Erythroblast (primary cell): ENCODE results near the gene LAMTOR4.

ENCODE experiments used
- GATA1 ChIP-seq: IDR thresholded peaks from 2 replicates; pipeline ENCODE4 v1.6.1; 2011; ENCODE audit warnings: low read depth, mild to moderate bottlenecking, control low read depth, low read length, moderate library complexity
- POLR2A ChIP-seq: IDR thresholded peaks from 2 replicates; pipeline ENCODE4 v1.6.1; 2011; ENCODE audit warnings: mild to moderate bottlenecking, low read length

DNA sequence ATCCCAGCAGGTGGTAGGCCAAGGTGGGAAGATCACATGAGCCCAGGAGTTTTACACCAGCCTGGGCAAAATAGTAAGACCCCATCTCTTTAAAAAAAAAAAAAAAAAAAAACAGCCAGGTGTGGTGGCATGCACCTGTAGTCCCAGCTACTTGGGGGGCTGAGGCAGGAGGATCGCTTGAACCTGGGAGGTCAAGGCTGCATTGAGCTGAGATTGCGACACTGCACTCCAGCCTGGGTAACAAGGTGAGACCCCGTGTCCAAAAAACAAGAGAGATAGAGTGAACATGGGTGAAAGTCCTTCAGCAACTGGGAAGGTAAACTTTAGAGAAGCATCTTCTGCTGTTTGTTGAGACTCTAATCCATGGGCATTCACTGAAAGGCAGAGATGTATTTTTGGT is 6.3 kb upstream of the LAMTOR4 start:
- TF ChIP-seq POLR2A: no peak
- TF ChIP-seq GATA1: no peak
